Endodermal cell (in vitro differentiated cells): Measurements from ENCODE around the gene KMT5B. TPM values are rescaled to one million over a fixed set of nuclear protein-coding genes. Genes with fewer than 3 reads are reported as not detected.

ENCODE experiments used
- DNase-seq: peaks from one replicate; pipeline ENCODE4 v3.0.0-alpha.2; 2017
- H3K27ac ChIP-seq: 2 replicates; pipeline ENCODE4 v1.5.1; 2013; ENCODE audit warnings: mild to moderate bottlenecking, low read depth, low read length, moderate library complexity
- H3K27me3 ChIP-seq: 2 replicates; pipeline ENCODE4 v1.6.1; 2013; ENCODE audit warnings: mild to moderate bottlenecking, low read length, moderate library complexity; ENCODE audit not compliant: insufficient read depth, control insufficient read depth, poor library complexity, severe bottlenecking
- H3K36me3 ChIP-seq: 2 replicates; pipeline ENCODE4 v1.7.0; 2013; ENCODE audit warnings: mild to moderate bottlenecking, low read length, moderate library complexity; ENCODE audit not compliant: control insufficient read depth, insufficient read depth
- H3K4me1 ChIP-seq: one replicate; pipeline ENCODE4 v1.7.0; 2013; ENCODE audit warnings: low read length; ENCODE audit not compliant: control insufficient read depth, insufficient read depth
- H3K4me3 ChIP-seq: 2 replicates; pipeline ENCODE4 v1.5.1; 2013; ENCODE audit warnings: mild to moderate bottlenecking, low read length, moderate library complexity
- H3K9ac ChIP-seq: 2 replicates; pipeline ENCODE4 v1.6.1; 2013; ENCODE audit warnings: mild to moderate bottlenecking, low read length, moderate library complexity; ENCODE audit not compliant: poor library complexity, severe bottlenecking; ENCODE audit errors: extremely low read depth
- H3K9me3 ChIP-seq: 2 replicates; pipeline ENCODE4 v1.6.1; 2013; ENCODE audit warnings: mild to moderate bottlenecking, low read length, moderate library complexity; ENCODE audit not compliant: control insufficient read depth
- H3K27ac Mint-ChIP-seq: 2 replicates; pipeline ENCODE4 v1.8.0; 2020; ENCODE audit warnings: mixed read lengths
- H3K27me3 Mint-ChIP-seq: 2 replicates; pipeline ENCODE4 v1.8.0; 2021; ENCODE audit warnings: mild to moderate bottlenecking, mixed read lengths; ENCODE audit not compliant: insufficient read depth
- H3K36me3 Mint-ChIP-seq: 2 replicates; pipeline ENCODE4 v1.8.0; 2020; ENCODE audit warnings: low read depth, mixed read lengths
- H3K4me1 Mint-ChIP-seq: 2 replicates; pipeline ENCODE4 v1.8.0; 2020; ENCODE audit warnings: mixed read lengths
- H3K4me3 Mint-ChIP-seq: 2 replicates; pipeline ENCODE4 v1.8.0; 2020; ENCODE audit warnings: mild to moderate bottlenecking, moderate library complexity, mixed read lengths
- H3K9me3 Mint-ChIP-seq: 2 replicates; pipeline ENCODE4 v1.8.0; 2020; ENCODE audit warnings: mild to moderate bottlenecking, mixed read lengths
- WGBS, 2 experiments: methylation state at CpG; one replicate each; pipeline versions ENCODE4 v1.1.5 to v1.1.7; 2013; ENCODE audit warnings: missing lambda C conversion rate in 2 of 2, mixed read lengths in 1 of 2; ENCODE audit not compliant: insufficient coverage in 1 of 2, insufficient read length in 1 of 2; 5-methylcytosine and 5-hydroxymethylcytosine counted together
- total RNA-seq, 2 donors: library from RNA; stranded (reverse); fragmentation: NEBNext Ultra II Directional in 1 of 2; extraction: Animal tissue kit (Norgen Biotek cat#: 25700) in 1 of 2; gene quantifications; 2 replicates in 1 of 2; 3 replicates in 1 of 2; pipeline ENCODE4 v1.2.1, GENCODE V29; 2021
- TF ChIP-seq, protein P1 (sequence below): fragments of 200-600 bp; sonication (generic); conservative IDR thresholded peaks from 2 replicates; pipeline ENCODE4 v1.5.0; 2021; ENCODE audit warnings: antibody characterized with exemption, mild to moderate bottlenecking

KMT5B gene
- total RNA-seq, 2 donors from 2014 or later: 53.3 to 62.3 TPM

DNA sequence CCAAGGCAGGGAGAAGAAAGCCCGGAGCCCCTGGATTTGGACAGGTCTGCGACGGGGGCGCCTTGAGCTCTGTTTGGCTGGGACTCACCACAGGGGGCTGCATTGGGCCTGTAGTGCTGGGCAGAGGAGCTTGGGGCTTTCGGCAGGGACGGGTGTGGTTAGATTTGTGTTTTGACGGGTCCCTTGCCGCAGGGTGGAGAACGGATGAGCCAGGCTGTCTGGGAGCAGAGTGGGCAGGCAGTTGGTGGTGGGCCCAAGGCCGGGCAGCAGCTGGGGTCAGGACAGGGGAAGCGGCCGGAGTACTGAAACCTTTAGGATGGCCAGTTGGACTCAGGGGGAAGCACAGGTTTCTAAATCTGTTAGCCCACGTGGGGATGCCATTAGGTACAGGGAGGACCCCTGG lies 45.3 kb upstream of the KMT5B start:
- Histone ChIP-seq H3K9me3 (no peaks in the 10 kb centered on the region), H3K9ac (no peak overlapping the region), H3K4me1 (no peaks in the 10 kb centered on the region), H3K27me3 (no peaks in the 10 kb centered on the region), H3K27ac (no peak overlapping the region), H3K4me3 (no peak overlapping the region), H3K36me3 (peaks cover 28% of the 10 kb centered on the region)
- Mint-ChIP-seq H3K36me3 (peaks cover 25% of the 10 kb centered on the region), H3K4me3 (no peak overlapping the region), H3K4me1 (peaks cover 4% of the 10 kb centered on the region), H3K9me3 (no peaks in the 10 kb centered on the region), H3K27ac (no peak overlapping the region), H3K27me3 (peaks cover 4% of the 10 kb centered on the region)
- TF ChIP-seq, protein P1, sequence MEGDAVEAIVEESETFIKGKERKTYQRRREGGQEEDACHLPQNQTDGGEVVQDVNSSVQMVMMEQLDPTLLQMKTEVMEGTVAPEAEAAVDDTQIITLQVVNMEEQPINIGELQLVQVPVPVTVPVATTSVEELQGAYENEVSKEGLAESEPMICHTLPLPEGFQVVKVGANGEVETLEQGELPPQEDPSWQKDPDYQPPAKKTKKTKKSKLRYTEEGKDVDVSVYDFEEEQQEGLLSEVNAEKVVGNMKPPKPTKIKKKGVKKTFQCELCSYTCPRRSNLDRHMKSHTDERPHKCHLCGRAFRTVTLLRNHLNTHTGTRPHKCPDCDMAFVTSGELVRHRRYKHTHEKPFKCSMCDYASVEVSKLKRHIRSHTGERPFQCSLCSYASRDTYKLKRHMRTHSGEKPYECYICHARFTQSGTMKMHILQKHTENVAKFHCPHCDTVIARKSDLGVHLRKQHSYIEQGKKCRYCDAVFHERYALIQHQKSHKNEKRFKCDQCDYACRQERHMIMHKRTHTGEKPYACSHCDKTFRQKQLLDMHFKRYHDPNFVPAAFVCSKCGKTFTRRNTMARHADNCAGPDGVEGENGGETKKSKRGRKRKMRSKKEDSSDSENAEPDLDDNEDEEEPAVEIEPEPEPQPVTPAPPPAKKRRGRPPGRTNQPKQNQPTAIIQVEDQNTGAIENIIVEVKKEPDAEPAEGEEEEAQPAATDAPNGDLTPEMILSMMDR: no peak
- DNase-seq: no peak
- WGBS, 2 experiments: 94 to 95% methylated on average over 7 to 13 of the region's 13 CpGs

DNA sequence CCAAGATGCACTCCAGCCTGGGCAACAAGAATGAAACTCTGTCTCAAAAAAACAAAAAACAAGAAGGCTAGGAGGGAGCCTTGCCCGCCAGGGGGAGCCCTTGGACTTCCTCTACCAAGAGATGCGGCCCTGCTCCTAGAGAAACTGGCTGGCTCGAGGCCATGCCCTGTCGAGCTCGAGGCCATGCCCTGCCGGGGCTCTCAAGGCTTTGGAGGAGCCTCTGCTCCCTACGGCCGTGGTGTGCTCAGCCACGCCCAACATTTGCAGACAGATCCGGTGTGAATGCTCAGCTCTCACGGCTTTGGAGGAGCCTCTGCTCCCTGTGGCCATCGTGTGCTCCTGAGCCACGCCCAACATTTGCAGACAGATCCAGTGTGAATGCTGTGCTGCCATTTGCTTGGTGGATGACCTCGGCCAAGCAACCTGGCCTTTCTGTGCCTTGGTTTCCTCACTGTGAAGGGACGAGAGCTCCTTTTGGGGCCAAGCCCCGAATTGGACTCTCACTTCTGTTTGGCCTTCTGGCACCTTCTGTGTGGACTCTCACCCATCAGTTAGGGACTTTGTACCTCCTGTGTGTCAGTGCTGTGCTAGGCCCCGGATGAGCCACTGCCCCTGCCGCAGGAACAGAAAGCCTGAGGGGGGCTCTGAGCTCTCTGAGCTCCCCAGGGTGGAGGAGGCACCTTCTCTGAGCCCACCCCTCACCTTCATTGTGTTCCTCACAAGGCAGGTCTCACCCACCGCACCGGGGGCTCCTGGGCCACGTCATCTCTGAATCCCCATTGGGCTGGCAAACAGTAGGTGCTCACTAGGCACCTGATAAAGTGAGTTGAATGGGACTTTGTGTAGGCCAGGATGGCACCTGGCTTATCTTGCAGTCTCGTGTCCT lies 44.6 kb upstream of the KMT5B start:
- peak; percentile 99 for DNase-seq
- 45 to 61% methylated on average over 18 to 22 of the region's 22 CpGs for WGBS, 2 experiments
- Histone ChIP-seq H3K9ac (no peak overlapping the region), H3K4me3 (no peak overlapping the region), H3K9me3 (no peaks in the 10 kb centered on the region), H3K27me3 (no peaks in the 10 kb centered on the region), H3K4me1 (no peaks in the 10 kb centered on the region), H3K36me3 (peaks cover 22% of the 10 kb centered on the region), H3K27ac (no peak overlapping the region)
- Mint-ChIP-seq H3K27ac (no peak overlapping the region), H3K36me3 (peaks cover 19% of the 10 kb centered on the region), H3K4me3 (no peak overlapping the region), H3K27me3 (peaks cover 4% of the 10 kb centered on the region), H3K9me3 (no peaks in the 10 kb centered on the region), H3K4me1 (peaks cover 4% of the 10 kb centered on the region)
- TF ChIP-seq, protein P1: peak; percentile 93

DNA sequence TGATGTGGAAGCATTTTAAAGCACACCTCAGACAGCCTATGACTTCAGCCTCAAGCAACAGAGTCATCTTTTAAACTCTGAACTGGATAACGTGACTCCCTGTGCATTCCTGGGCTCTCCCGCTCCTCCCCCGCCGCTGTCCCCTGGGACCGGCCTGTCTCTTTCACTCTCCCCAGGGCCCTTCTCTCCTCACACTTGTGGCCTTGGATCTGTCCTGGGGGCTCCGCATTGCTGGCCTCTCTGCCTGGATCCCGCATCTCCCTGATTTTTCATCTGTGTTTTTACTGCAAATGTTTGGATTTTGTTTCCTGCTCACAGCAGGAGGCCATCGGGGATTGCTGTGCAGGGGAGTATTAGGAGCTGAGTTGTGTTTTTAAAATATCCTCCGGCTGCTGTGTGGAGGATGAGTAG lies 43.2 kb upstream of the KMT5B start:
- Histone ChIP-seq H3K27me3 (no peaks in the 10 kb centered on the region), H3K27ac (no peak overlapping the region), H3K9me3 (no peaks in the 10 kb centered on the region), H3K4me3 (no peak overlapping the region), H3K36me3 (peaks cover 8% of the 10 kb centered on the region), H3K4me1 (no peaks in the 10 kb centered on the region), H3K9ac (no peak overlapping the region)
- Mint-ChIP-seq H3K27ac (no peak overlapping the region), H3K4me3 (no peak overlapping the region), H3K4me1 (peaks cover 4% of the 10 kb centered on the region), H3K9me3 (peaks cover 2% of the 10 kb centered on the region), H3K36me3 (peaks cover 6% of the 10 kb centered on the region), H3K27me3 (peaks cover 4% of the 10 kb centered on the region)
- WGBS, 2 experiments: 74 to 82% methylated on average over 6 to 9 of the region's 9 CpGs
- TF ChIP-seq, protein P1: no peak
- DNase-seq: no peak
